Loucy (cell line): Measurements from ENCODE around the gene MYOF.

Source experiments
- H2AFZ ChIP-seq: fragments of 200-600 bp; sonication (generic); 2 replicates; pipeline ENCODE4 v1.6.0; 2016; ENCODE audit warnings: antibody characterized with exemption, mild to moderate bottlenecking, low read length, moderate library complexity
- H3F3A ChIP-seq: fragments of 200-600 bp; 2 replicates; pipeline ENCODE4 v1.6.0; 2016; ENCODE audit warnings: antibody characterized with exemption, low read depth, mild to moderate bottlenecking
- H3K27me3 ChIP-seq: fragments of 200-600 bp; sonication (generic); 2 replicates; pipeline ENCODE4 v1.6.1; 2014; ENCODE audit warnings: low read length, mild to moderate bottlenecking; ENCODE audit not compliant: insufficient read depth, poor library complexity, severe bottlenecking
- H3K36me3 ChIP-seq: fragments of 200-600 bp; sonication (generic); 2 replicates; pipeline ENCODE4 v1.6.1; 2016; ENCODE audit warnings: low read length; ENCODE audit not compliant: insufficient read depth
- H3K4me1 ChIP-seq: fragments of 200-600 bp; sonication (generic); 2 replicates; pipeline ENCODE4 v1.5.1; 2014; ENCODE audit warnings: low read length, mild to moderate bottlenecking; ENCODE audit not compliant: insufficient read depth, poor library complexity, severe bottlenecking
- H3K4me2 ChIP-seq: fragments of 200-600 bp; sonication (generic); 2 replicates; pipeline ENCODE4 v1.6.0; 2014; ENCODE audit warnings: antibody characterized with exemption, low read length, low read depth, mild to moderate bottlenecking; ENCODE audit not compliant: poor library complexity, severe bottlenecking
- H3K4me3 ChIP-seq: fragments of 200-600 bp; sonication (generic); 2 replicates; pipeline ENCODE4 v1.5.1; 2014; ENCODE audit warnings: low read length, mild to moderate bottlenecking, mixed read lengths; ENCODE audit not compliant: poor library complexity, severe bottlenecking
- H3K79me2 ChIP-seq: fragments of 200-600 bp; sonication (generic); 2 replicates; pipeline ENCODE4 v1.6.1; 2014; ENCODE audit warnings: low read length; ENCODE audit not compliant: insufficient read depth
- H3K9ac ChIP-seq: fragments of 200-600 bp; sonication (generic); 2 replicates; pipeline ENCODE4 v1.6.0; 2014; ENCODE audit warnings: mild to moderate bottlenecking, low read depth, low read length, moderate library complexity; ENCODE audit not compliant: poor library complexity, severe bottlenecking
- H3K9me2 ChIP-seq: fragments of 200-600 bp; sonication (generic); replicated peaks from 2 replicates; pipeline ENCODE4 v1.6.1; 2016; ENCODE audit warnings: low read depth, low read length, mixed read lengths
- H3K9me3 ChIP-seq: fragments of 200-600 bp; sonication (generic); 2 replicates; pipeline ENCODE4 v1.6.1; 2014; ENCODE audit warnings: mild to moderate bottlenecking, antibody characterized with exemption, low read length, low read depth; ENCODE audit not compliant: insufficient read depth
- H4K20me1 ChIP-seq: fragments of 200-600 bp; sonication (generic); 2 replicates; pipeline ENCODE4 v1.6.0; 2014; ENCODE audit warnings: antibody characterized with exemption, low read length, mild to moderate bottlenecking; ENCODE audit not compliant: insufficient read depth, poor library complexity, severe bottlenecking
- CTCF ChIP-seq: fragments of 200-600 bp; sonication (generic); conservative IDR thresholded peaks from 2 replicates; pipeline ENCODE4 v1.5.1; 2014; ENCODE audit warnings: mild to moderate bottlenecking, antibody characterized with exemption, low read length
- EZH2phosphoT487 ChIP-seq: fragments of 200-600 bp; IDR thresholded peaks from 2 replicates; pipeline ENCODE4 v1.6.1; 2018; ENCODE audit warnings: antibody characterized with exemption, mild to moderate bottlenecking, moderate library complexity, borderline replicate concordance

MYOF gene

GRCh38 chr10:93336678-93337077 lies 145.5 kb downstream of the MYOF start:
- no peak overlapping the region for H3K9ac ChIP-seq
- no peaks in the 10 kb centered on the region for H3K9me2 ChIP-seq

GRCh38 chr10:93336110-93336509 lies 146.0 kb downstream of the MYOF start:
- Histone ChIP-seq H3K79me2 (no peaks in the 10 kb centered on the region), H3K27me3 (no peaks in the 10 kb centered on the region), H3K9ac (no peak overlapping the region), H3F3A (no peaks in the 10 kb centered on the region), H4K20me1 (no peaks in the 10 kb centered on the region), H2AFZ (no peak overlapping the region), H3K4me3 (no peak overlapping the region), H3K4me2 (no peak overlapping the region), H3K4me1 (no peaks in the 10 kb centered on the region), H3K9me3 (no peaks in the 10 kb centered on the region), H3K9me2 (no peaks in the 10 kb centered on the region), H3K36me3 (no peaks in the 10 kb centered on the region)
- TF ChIP-seq CTCF, result no peak
- no peak for TF ChIP-seq EZH2phosphoT487

More at GRCh38 chr10:93336678-93337077, 145.5 kb downstream of the MYOF start:
- H3K4me1 ChIP-seq, result no peaks in the 10 kb centered on the region
- H3K4me3 ChIP-seq, result no peak overlapping the region
- H3K9me3 ChIP-seq, result no peaks in the 10 kb centered on the region
- no peaks in the 10 kb centered on the region for H3F3A ChIP-seq
- H4K20me1 ChIP-seq, result no peaks in the 10 kb centered on the region
- no peaks in the 10 kb centered on the region for H3K79me2 ChIP-seq
- H3K4me2 ChIP-seq, result no peak overlapping the region
- H3K36me3 ChIP-seq, result no peaks in the 10 kb centered on the region
- no peak overlapping the region for H2AFZ ChIP-seq
- no peaks in the 10 kb centered on the region for H3K27me3 ChIP-seq
- TF ChIP-seq CTCF (no peak), EZH2phosphoT487 (no peak)

- TF ChIP-seq CTCF (no peak), EZH2phosphoT487 (no peak)
- Histone ChIP-seq H3K27me3 (no peaks in the 10 kb centered on the region), H3K9me2 (no peaks in the 10 kb centered on the region), H3F3A (no peaks in the 10 kb centered on the region), H3K9ac (no peak overlapping the region), H3K4me3 (no peak overlapping the region), H3K9me3 (no peaks in the 10 kb centered on the region), H2AFZ (no peak overlapping the region), H3K36me3 (no peaks in the 10 kb centered on the region), H3K4me1 (no peaks in the 10 kb centered on the region), H3K4me2 (no peak overlapping the region), H3K79me2 (no peaks in the 10 kb centered on the region), H4K20me1 (no peaks in the 10 kb centered on the region)
These were observed 147.2 kb downstream of the MYOF start for GRCh38 chr10:93334901-93335327.
